GM18873 (cell line): ENCODE data around the gene CSNK1E.

Source experiments
- ATAC-seq: cut with Tn5 transposase; IDR thresholded peaks from one replicate; pipeline ENCODE4 v1.9.1; 2021; ENCODE audit warnings: mild to moderate bottlenecking, moderate library complexity, moderate number of reproducible peaks; ENCODE audit not compliant: unreplicated experiment, low FRiP score

CSNK1E gene

DNA sequence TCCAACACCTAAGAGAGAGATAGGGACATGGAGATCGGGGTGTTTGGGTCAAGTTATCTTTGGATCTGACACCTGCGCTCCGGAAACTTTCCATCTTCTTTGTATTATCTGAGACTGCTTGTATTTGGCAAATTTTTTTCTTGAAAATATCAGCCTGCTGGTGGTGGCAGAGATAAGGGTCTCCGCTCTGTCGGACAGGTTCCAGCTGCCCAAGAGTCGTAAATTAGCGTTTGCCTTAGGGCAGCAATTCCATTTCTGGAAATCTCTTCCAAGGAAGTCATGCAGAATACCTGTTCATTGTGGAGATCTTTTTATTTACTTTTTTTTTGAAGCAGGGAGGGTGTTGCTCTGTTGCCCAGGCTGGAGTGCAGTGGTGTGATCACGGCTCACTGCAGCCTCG is 19.5 kb upstream of the CSNK1E start:
- no peak for ATAC-seq

GRCh38 chr22:38335077-38335476 is 17.8 kb upstream of the CSNK1E start:
- no peak for ATAC-seq

- ATAC-seq: no peak
Measured at GRCh38 chr22:38327805-38328204, 10.6 kb upstream of the CSNK1E start.

GRCh38 chr22:38327396-38327795 is 10.2 kb upstream of the CSNK1E start:
- ATAC-seq: no peak

DNA sequence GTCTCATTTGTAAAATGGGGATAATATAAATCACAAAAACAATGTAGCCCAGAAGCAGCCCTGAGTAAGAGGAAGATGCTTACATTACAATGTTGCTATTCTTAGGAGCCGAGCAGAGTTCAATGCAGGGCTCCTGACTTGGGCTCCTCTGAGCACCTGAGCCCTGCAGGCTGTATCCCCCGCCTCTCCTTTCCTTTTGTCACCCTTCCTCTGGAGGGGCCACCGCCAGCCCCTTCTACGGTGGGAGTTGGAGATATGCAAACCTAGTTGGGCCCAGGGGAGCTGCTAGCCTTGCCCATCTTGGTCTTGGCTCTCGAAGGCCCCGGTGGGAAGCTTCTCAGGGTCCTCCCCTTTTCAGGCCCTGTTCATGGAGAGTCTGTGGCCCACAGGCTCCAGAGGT is 8.4 kb upstream of the CSNK1E start:
- ATAC-seq: no peak

DNA sequence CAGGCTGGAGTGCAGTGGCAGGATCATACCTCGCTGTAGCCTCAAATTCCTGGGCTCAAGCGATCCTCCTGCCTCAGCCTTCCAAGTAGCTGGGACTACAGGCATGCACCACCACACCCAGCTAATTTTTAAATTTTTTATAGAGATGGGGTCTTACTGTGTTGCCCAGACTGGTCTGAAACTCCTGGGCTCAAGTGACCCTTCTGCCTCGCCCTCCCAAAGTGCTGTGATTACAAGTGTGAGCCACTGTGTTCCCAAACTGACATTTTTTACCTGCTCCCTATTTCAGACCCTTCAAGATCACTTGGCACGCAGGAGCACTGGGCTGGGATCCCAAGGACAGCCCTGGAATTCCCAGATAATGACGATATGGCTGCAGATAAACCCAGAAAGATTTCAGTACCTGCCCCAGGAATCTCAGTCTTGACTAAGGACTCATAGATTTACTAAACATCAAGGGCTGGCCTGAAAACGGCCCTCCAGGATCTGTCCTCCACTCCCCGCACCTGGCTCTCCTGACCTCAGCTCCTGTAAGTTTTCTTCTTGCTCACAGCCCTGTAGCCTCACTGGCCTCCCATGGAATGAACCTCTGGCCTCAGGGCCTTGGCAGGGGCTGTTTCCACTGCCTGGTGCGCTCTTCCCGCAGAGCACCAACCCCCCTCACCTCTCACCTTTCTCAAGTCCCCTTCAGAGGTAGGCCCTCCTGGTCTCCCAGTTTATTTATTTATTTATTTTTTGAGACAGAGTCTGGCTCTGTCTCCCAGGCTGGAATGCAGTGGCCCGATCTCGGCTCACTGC is 3.6 kb upstream of the CSNK1E start:
- ATAC-seq: no peak

- no peak for ATAC-seq
Measured at GRCh38 chr22:38318792-38319773, 1.9 kb upstream of the CSNK1E start.

- ATAC-seq: no peak
Measured at GRCh38 chr22:38317995-38318715, 922 bp upstream of the CSNK1E start.

DNA sequence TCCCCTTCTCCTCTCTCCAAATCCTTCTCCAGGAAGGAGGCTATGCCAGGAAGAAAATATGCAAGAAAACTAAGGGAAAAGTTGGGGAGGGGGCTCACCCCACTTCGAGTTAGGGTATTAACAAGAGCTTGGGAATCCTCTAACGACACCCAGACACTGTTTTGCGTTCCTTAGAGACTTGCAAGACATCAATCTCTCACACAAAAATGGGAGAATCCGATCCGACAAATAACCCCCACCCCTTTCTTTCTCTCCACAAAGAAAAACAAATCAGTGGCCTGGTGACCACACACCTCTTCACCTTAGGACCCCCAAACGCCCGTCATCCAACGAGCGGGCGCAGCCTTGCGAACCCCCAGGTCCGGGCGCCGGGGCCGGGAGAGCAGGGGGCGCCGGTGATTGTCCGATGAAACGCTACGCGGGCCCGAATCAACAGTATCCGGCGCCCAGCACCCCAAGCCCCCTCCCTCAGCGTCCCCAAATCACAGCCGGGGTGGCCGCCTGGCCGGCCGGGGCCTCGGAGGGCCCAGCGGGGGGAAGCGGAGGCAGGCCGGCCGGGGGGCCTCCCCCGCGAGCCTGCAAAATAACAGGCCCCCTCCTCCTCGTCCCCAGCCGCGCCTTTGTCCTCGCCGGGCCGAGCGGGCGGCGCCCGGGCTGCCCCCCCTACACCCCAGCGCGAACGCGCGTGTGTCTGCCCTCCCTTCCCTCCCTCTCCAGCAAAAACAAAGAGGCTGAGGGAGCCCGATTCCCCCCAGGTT is 690 bp downstream of the CSNK1E start:
- ATAC-seq: no peak

DNA sequence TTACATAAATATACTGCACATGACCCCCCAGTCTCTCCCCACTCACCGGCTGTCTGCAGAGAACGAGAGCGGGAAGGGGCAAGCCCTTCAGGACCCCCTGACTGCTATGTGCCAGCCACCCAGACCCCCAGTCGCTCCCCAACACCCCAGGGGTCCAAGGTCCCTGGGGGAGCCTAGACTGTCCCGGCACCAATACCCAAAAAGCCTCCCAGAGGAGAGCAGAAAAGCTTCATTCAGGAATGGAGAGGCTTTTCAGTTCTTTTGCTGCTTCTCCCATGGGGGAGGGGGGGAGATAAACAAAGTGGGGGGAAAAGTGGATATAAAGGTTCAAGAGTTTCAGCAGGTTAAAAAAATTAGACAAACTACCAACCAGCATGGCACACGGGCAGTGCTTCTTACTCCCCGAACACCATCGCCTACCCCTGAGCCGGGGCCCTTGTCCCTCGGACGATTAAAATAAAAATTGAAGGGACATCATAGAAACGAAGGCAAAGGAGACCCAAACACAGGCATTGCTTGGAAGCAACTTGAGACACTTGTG is 1.3 kb downstream of the CSNK1E start:
- ATAC-seq: no peak

- no peak for ATAC-seq
Measured at GRCh38 chr22:38314933-38315822, 2.1 kb downstream of the CSNK1E start.

DNA sequence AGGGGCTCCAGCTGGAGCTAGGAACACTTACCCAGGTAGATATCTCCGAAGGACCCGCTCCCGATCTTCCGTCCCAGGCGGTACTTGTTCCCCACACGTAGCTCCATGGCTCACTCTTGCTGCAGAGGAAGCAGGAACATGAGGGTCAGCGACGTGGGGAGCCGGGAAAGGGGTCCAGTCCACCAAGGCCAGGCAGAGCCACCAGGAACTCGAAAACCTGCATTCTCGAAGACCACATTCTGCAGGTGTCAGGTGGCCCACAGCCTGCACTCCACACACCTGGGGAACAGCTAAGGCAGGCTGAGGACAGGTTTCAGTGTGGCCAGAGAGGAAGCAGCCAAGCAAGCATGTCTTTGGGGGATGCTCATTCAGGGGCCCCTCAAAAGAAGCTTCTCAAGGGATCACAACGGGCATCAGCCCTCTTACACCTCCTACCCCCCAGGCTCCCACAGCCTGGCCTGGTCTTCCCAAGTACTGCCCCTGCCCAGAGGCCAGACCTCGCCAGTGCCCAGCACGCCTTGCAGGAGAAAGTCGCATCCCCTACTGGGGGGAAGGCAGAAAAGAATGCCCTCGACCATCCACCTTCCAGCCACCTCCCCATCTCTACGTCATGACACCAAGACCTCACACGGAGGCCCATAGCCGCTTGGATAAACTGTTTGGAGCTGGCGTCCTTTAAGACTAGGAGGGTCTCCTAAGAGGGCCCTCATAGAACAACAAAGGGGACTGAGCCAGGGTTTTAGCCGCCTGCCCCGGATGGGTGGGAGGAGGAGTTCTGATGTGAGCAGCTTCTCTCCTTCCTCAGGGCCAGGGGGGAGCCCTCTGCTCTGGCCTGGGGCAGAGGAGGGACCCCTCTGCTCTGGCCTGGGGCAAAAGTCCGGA is 2.9 kb downstream of the CSNK1E start:
- no peak for ATAC-seq

DNA sequence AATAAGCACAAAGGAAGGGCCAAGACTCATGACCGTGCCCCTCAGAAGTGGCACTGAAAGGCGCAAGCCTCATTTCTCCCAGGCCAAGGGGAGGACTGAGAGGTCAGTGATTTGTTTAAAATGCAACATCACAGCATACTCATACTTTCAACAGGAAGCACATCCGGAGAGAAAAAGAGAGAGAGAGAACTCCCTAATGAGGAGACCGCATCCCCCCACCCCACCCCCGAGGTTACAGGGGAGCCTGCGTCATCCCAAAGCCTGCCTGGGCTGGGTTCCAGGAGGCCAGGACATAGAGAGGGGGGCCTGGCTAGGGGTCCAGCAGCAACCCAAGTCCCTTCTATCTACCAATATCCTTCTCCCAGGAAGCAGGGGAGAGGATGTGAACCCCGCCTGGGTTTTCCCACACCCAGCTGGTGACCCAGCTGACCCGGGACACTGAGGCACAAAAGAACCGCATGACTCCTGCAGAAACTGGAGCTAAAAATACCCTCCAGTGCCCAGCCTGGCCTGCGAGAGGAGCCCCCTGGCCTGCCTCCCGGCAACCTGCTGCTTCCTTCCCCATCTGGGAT is 3.8 kb downstream of the CSNK1E start:
- ATAC-seq: no peak

DNA sequence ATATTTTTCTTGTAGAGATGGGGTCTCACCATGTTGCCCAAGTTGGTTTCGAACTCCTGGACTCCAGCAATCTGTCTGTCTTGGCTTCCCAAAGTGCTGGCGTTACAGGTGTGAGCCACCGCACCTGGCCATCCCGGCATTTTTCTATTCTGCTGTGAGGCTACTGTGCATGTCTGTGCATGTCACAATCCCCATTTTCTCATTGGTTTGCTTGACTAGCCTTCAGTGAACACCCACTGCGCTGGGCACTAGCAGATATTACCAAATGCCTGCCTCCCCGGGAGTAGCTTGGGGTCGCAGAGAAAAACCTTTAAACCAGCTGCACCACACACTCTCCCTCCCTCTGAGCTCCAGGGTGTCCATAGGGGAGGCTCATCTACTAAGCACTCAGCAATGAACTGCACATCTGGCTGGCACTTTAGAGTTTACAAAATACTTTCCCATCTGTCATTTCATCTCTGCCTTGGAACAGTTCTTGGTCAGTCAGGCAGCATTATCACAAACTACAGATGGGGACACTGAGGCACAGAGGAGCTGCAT is 4.9 kb downstream of the CSNK1E start:
- no peak for ATAC-seq

DNA sequence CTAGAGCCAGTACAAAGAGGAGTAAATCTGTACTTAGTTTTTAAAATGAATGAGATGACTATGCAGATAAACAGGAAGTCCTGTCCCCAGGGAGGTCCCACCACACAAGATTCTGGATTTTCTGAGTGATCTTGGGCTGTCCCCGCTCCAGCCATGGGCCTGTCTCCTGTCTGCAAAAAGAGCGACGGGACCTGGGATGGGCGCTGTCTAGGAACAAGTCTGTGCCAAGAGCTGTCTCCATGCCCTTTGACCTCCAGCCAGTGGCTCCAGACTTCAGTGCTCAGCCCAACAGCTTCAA is 6.0 kb downstream of the CSNK1E start:
- no peak for ATAC-seq

- ATAC-seq: no peak
Measured at GRCh38 chr22:38310518-38311322, 6.5 kb downstream of the CSNK1E start.
